Esophagus squamous epithelium (tissue), 4 donors: ENCODE results near the gene RALGAPB.

Experiments
- POLR2A ChIP-seq, 4 donors: fragments of 450-650 bp; IDR thresholded peaks; one replicate each; pipeline ENCODE4 v1.6.1; 2017; ENCODE audit warnings: antibody characterized with exemption in 4 of 4, mild to moderate bottlenecking in 4 of 4, moderate library complexity in 3 of 4
- TF ChIP-seq, protein P1 (sequence below), 6 experiments: fragments of 450-650 bp in 4 of 6; fragments of 200-600 bp in 2 of 6; sonication (generic) in 2 of 6; IDR thresholded peaks; one replicate each; pipeline ENCODE4 v1.5.1; 2016 to 2019; ENCODE audit warnings: antibody characterized with exemption in 6 of 6, mild to moderate bottlenecking in 4 of 6, moderate library complexity in 4 of 6

DNA sequence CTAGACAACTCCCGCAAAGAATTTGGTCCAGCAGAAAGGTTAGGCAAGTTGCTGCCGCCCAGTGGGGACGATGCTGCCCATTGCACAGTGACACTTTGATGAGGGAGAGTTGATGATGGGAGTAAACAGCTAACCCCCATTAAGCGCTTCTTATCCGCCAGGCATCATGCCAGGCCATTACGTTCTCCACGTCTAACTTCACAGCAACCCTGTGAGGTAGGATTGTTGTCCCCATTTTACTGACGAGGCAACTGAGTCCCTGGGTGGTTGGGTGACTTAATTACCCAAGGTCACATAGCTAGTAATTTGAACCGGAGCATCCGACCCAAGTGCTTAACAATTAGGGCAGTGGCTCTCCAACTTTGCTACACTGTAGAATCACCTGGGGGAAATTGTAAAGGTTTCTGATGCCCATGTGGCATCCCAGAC is 738 bp downstream of the RALGAPB start:
- TF ChIP-seq, protein P1, sequence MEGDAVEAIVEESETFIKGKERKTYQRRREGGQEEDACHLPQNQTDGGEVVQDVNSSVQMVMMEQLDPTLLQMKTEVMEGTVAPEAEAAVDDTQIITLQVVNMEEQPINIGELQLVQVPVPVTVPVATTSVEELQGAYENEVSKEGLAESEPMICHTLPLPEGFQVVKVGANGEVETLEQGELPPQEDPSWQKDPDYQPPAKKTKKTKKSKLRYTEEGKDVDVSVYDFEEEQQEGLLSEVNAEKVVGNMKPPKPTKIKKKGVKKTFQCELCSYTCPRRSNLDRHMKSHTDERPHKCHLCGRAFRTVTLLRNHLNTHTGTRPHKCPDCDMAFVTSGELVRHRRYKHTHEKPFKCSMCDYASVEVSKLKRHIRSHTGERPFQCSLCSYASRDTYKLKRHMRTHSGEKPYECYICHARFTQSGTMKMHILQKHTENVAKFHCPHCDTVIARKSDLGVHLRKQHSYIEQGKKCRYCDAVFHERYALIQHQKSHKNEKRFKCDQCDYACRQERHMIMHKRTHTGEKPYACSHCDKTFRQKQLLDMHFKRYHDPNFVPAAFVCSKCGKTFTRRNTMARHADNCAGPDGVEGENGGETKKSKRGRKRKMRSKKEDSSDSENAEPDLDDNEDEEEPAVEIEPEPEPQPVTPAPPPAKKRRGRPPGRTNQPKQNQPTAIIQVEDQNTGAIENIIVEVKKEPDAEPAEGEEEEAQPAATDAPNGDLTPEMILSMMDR (IDR thresholded peaks at IDR 0.05), result peak in 1 of 6 experiments; percentile 2
- TF ChIP-seq POLR2A (IDR thresholded peaks at IDR 0.05), result no peak
